Activated CD4-positive, alpha-beta T cell treated with anti-CD3 and anti-CD28 coated beads for 24 hours (primary cell): ENCODE data around the gene OGFOD3.
A peak's percentile ranks its signal among the peaks of the same experiment; 100 is the strongest.
"Not testable (repeated sequence)": the region's sequence is repeated elsewhere in the genome, so short reads cannot be mapped to it uniquely, and the experiment has no call there.

ENCODE experiments used
- DNase-seq, 2 donors: peaks; one replicate each; pipeline ENCODE4 v3.0.0-alpha.2; 2020; ENCODE audit warnings: low read depth in 2 of 2

The OGFOD3 gene

DNA sequence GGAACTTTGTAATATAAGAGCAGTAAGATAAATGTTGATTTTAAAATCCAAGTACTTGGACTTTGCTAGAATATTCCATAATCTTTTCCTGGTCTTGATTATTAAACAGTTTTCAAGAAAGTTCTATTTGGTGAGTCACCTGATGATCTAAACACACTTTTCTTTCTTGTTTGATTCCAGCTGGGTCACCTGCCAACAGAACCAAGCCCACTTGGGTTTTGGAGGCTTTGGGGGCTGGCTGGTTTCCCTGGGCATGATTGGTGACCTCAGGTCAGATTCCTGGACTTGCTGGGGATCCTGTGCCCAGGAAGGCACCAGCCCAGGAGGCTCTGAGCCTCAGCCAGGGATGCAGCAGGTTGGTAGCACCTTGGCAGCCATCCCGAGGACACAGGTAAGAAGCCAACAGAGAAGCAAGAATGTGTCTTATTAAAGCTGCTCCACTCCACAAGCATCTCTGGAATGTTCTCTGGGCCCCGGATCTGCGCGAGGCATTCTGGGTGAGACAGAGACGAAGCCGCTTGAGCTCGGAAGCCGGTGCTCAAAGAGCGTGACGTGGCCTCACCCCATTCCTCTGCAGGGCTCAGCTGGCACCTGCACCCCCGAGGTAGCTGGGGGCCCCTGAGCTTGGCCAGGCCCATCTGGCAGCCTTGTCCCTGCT, 62.5 kb downstream of the OGFOD3 start:
- no peak for DNase-seq

DNA sequence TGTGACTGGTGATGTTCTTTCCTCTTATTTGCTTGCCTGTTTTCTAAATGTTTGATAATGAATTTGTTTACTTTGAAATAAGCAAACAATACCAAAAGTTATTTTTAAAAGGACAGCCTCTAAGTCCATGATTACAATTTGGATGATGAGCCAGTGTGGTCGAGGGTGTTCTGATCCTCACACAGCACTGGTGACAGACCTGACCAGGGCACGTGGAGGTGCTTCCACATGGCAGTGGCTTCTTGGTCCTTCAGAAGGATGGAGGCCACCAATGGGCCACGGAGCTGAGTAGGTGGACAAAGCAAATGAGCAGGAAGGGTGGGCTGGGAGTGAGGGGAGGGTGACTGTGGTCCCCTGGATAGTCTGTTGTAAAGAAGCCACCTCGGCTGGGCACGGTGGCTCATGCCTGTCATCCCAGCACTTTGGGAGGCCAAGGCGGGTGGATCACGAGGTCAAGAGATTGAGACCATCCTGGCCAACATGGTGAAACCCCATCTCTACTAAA, 63.5 kb downstream of the OGFOD3 start:
- no peak for DNase-seq

DNA sequence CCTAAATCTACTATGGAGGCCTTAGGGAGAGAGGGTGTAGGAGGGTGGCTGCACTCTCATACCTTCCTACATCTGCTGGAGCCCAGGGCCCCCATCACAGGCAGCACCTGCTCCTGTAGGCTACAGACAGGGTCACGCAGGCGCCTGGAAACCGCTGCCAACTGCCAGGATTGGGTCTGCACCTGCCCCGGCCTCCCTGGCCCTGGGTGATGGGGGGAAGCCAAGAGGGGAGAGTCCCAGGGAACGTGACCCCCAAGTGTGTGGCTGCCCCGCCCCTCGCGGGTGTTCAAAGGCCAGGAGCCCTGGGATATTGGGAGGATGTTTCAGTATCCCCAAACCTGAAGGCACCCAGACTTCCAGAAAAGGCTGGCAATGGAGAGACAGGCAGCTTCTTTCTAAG, 64.9 kb downstream of the OGFOD3 start:
- no peak for DNase-seq

GRCh38 chr17:82351713-82352488, 66.5 kb downstream of the OGFOD3 start:
- DNase-seq = peak; percentile 76 to 79

DNA sequence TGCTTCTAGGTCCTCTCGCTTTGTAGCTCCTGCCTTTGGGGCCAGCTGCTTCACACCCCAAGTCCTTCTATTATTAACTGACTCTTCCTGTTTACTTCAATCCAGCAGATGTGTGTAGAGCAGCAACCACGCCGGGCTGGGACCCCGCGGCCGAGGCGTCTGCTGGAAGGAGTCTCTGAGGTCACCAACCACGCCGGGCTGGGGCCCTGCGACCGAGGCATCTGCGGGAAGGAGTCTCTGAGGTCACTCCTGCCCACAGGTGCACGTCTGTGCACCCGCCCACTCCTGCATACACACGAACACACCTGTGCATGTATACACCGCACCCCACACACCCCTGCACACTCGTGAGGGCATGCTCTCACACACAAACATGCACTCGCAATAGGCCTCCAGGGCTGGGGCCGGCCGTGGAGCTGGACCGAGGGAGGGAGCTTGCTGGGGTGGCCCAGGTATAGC, 67.1 kb downstream of the OGFOD3 start:
- no peak for DNase-seq

DNA sequence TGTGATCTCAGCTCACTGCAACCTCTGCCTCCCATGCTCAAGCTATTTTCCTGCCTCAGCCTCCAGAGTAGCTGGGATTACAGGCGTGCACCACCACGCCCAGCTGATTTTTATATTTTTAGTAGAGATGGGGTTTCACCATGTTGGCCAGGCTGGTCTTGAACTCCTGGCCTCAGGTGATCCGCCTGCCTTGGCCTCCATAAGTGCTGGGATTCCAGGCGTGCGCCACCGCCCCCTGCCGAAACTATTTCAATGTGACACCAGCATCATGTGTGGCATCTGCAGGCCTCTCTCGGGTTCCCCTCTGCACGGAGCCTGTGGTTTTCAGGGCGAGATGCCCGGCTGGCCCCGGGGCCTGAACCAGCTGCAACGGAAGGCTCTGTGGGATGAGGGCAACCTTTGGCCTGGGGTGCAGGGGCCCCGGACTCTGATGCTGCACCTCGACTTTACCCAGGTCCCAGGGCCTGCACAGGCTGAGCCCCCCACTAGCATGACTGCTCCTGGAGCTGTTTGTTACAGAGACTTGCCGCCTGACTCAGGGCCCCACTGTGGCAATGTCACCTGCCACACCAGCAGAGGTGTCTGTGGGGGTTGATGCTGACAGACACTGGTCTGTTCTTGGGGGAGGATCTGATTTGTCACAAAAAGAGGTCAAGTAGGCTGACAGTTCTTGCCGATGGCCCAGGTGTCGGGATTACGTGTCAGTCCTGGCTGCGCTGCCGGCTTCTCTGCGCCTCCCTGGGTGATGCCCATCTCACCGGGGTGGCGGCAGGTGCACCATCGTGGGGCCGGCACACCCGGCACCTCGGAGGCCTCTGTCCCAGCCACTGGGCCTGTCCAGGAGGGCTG, 68.0 kb downstream of the OGFOD3 start:
- DNase-seq = no peak

GRCh38 chr17:82349287-82349701, 69.1 kb downstream of the OGFOD3 start:
- DNase-seq = no peak

GRCh38 chr17:82348866-82349265, 69.5 kb downstream of the OGFOD3 start:
- DNase-seq = no peak

GRCh38 chr17:82348434-82348833, 70.0 kb downstream of the OGFOD3 start:
- no peak for DNase-seq

- DNase-seq = not testable (repeated sequence)
Measured at GRCh38 chr17:82347994-82348393, 70.4 kb downstream of the OGFOD3 start.

- no peak for DNase-seq
Measured at GRCh38 chr17:82346342-82347300, 71.8 kb downstream of the OGFOD3 start.

- DNase-seq = no peak
Measured at GRCh38 chr17:82345151-82345976, 73.0 kb downstream of the OGFOD3 start.

DNA sequence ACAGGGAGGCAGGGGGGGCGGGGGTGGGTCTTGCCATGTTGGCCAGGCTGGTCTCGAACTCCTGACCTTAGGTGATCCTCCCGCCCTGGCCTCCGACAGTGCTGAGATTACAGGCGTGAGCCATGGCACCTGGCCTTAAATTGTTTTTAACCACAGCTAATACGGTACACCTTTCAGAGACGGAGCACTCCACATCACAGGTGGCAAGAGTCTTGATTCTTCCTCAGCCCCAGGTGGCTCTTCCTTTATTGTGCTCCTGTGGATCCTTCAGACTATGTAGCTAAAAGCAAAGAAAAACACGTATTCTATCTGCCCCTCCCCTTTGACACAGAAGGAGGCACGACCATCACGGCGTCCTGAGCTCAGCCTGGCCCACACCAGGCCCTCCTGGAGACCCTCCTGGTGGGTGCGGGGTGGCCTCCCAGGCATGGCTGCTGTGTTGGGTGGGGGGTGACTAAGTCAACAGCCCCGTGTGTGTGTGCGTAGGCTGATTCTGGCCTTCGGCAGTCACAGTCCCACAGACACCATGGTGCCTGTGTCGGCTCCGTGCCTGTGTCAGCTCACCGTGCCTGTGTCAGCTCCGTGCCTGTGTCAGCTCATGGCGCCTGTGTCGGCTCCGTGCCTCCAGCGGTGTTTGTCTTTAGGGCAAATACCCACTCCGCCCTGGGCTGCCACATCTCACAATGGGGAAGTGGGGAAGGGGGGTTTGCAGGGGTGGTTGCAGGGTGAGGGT, 74.0 kb downstream of the OGFOD3 start:
- no peak for DNase-seq

- no peak for DNase-seq
Measured at GRCh38 chr17:82343560-82343959, 74.8 kb downstream of the OGFOD3 start.

GRCh38 chr17:82342361-82343079, 75.9 kb downstream of the OGFOD3 start:
- DNase-seq = no peak

DNA sequence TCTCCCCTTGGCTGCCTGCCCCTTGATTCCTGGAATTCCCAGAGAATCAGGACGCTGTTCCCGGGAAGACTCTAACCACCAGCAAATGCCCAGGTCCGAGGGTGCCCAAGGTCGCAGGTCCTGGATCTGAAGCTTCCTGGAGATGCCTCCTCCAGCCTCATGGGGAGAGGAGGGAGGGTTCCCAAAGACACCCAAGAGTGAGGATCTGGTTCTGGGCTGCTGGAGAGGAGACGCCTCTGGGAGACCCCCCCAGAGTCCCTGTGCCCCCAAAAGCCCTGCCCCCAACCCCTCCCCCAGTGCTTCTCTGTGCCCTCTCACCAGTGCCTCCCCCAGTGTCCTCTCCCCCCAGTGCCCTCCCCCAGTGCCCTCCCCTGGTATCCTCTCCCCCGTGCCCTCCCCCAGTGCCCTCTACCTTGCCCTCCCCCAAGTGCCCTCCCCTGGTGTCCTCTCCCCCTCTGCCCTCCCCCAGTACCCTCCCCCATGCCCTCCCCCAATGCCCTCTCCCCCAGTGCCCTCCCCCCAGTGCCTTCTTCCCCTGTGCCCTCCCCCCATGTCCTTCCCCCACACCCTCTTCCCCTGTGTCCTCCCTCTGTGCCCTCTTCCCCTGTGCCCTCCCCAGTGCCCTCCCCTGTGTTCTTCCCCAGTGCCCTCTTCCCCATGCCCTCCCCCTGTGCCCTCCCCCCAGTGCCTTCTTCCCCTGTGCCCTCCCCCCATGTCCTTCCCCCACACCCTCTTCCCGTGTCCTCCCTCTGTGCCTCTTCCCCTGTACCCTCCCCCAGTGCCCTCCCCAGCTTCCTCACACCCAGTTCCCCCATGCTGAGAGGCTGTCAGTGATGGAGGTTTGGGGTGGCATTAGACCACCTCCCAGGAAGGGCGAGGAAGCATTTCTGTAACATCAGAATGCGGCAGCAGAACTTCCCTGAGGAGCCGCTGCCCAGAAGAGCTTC, 78.5 kb downstream of the OGFOD3 start:
- no peak for DNase-seq
